HG03354 (cell line): ENCODE data around the gene RBM33.

ENCODE experiments used
- ATAC-seq: cut with Tn5 transposase; IDR thresholded peaks from one replicate; pipeline ENCODE4 v1.9.1; 2021; ENCODE audit warnings: mild to moderate bottlenecking; ENCODE audit not compliant: unreplicated experiment, poor library complexity, severe bottlenecking

RBM33 gene

DNA sequence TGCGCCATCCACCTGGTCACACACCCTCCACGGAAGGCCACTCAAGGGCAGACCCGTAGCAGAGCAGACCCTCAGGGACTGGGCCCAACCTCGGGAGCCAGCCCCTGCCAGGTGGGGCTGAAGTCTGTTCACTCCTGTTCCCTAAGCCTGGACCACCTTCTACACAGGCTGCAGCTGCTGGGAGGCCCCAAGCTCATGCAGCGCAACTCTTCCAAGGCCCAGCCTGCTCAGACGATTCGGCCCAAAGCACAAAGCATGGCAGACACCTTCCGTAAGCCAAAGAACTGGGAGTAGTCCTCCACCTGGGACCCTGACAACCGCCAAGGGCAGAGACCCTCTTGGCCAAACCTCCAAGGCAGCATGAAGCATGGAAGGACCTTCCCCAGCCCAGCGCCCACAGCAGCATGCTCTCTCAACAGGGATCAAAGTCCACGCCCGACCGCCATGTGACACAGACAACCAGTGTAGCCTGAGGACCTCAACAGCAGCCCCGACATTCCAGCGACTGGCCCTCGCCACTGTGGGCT lies 156.3 kb downstream of the RBM33 start:
- ATAC-seq = no peak

DNA sequence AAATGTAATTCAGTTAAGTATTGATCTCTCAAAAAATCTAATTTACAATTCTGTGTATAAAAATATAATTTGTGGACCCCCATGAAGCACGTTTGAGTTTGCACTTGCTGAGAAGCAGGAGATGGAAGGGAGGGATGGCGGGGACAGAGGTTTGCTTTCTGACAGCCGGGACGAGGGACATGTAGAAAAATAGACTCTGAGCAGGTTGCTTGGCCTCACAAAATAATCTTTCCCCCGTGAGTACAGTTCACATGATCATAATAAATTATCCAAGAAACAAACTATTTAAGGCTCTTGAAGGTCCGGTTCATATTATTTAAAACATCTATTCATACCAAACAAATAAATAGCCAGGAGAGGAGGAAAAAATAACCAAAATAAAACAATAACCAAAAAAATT lies 157.8 kb downstream of the RBM33 start:
- ATAC-seq = no peak

DNA sequence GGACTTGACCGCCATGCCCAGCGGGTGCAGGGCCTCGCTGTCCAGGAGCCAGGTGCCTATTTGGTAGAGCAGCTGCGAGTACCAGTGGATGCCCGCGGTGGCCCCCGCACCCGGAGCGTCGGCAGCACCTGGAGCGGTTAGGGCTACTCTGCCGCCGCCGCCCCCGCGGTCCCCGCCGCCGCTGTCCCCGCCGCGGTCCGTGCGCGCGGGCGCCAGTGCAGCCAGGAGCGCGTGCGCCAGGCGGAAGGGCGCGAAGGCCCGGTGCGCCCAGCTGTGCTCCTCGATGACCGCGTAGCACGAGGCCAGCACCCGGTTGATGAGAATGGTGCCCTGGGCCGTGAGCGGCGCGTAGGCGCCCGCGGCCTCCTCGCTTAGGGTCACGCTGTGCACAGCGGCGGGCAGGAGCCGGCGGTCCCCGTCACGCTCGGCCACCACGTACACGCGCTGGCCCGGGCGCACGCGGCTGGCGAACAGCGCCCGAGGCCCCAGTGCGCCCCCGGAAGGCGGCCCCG lies 158.5 kb downstream of the RBM33 start:
- no peak for ATAC-seq

DNA sequence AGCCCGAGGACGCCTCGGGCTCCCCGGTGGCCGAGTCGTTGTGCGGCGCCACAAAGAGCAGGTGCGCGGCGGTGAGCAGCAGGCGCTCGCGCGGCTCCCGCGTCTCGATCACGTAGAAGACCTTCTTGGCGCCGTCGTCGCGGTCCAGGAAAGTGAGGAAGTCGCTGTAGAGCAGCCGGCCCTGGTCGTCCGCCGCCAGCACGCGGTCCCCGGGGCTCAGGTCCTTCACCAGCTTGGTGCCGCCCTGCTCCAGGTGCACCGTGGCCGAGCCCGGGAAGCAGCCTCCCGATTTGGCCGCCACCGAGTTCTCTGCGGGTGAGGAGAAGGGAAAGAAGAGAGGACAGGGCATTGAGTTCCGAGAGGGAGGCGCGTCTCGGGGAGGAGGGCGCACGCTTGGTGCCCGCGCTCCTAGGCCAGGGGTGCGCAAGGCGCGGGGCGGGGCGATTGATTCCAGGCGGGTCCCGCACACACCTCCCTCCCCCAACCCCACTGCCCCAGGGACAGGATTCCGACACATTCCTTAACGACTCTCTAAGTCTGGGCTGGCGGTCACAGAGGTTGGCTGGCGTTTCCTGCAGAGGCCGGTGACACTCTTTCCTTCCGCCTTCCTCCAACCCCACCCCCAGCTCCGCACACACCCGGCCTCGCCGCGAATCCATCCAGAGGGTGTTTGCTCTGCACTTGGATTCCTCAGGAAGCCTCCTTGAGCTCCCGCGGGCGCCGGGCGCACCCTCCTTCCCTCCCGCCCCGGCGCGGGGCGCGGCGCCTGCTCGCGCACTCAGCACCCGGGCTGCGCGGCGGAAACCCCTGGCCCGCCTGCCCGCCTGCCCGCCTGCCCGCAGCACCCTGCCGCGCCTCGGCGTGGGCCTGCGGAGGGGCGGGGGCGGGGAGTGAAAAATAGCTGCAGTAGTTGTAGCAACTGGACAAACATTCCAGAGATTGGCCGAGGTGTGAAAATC lies 159.2 kb downstream of the RBM33 start:
- no peak for ATAC-seq

DNA sequence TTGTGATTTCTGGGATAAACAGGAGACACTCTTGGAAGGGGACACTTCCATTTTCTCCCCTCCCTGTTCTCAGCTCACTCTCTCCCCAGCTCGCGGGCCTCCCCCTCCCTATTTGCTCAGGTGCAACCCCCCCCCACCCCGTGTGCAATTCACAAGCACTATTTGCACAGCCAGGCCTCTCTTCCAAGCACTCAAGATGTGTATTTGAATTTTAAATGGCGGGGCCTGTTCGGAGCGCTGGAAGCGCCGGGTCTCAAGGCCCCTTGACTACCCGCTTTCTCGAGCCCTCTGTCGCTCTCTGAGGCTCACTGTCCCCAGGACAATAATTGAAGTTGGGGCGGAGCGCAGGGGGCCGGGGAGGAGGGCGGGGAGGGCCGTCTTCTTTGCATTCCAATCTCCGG lies 160.0 kb downstream of the RBM33 start:
- no peak for ATAC-seq

DNA sequence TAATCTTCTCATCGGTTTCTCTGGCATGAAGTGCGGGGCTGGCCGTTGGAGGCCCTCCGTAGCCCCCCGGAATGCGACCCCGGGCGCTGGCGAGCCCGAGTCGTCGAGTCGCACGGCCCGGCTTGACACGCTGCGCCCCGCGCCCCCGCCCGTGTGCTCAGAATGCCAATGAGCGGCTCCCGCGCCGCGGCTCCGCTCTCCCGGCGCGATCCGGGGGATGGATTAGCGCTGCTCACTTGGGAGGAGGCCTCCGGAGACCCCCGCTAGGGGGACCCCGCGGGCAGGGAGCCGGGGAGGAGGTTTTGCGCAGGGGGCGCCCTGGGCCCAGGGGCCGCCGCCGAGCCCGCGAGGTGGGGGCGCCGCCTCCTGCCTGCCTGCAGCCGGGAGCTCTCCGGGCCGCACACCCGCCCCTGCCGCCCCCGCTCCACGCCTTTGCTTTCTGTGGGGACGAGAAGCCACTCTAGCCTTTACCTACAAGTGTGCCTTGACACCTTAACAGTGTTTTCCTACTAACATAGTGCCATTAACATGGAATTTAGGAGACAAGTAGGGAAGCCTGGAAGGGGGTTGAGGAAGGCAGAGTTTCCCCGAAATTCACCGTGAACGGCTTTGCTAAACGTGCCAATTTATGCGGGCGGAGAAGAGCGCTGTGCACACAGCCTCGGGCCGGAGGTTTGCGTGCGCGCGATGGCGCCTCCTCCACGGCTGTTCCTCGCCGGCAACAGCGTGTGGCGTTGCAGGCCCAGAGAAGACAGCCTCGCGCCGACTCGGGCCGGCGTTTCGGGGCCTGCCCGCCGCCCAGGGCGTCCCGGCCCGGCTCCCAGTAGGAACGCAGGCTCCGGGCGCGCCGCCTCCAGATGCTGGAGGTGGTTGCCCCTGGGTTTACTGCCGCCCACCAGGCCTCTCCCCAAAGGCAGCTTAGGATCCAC lies 160.7 kb downstream of the RBM33 start:
- peak; percentile 34 for ATAC-seq

DNA sequence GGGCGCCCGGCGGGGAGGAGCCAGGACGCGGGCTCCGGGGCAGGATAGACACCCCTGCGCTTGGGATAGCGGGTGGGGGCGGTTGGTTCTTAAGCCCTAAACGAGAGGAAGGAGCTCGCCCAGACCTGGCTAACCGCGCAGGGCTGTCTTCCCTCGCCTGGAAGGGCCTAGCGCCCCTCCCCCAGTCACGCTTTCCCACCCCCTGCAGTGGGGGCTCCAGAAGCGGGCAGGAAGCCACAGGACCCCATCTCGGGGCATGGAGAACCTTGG lies 161.3 kb downstream of the RBM33 start:
- no peak for ATAC-seq

DNA sequence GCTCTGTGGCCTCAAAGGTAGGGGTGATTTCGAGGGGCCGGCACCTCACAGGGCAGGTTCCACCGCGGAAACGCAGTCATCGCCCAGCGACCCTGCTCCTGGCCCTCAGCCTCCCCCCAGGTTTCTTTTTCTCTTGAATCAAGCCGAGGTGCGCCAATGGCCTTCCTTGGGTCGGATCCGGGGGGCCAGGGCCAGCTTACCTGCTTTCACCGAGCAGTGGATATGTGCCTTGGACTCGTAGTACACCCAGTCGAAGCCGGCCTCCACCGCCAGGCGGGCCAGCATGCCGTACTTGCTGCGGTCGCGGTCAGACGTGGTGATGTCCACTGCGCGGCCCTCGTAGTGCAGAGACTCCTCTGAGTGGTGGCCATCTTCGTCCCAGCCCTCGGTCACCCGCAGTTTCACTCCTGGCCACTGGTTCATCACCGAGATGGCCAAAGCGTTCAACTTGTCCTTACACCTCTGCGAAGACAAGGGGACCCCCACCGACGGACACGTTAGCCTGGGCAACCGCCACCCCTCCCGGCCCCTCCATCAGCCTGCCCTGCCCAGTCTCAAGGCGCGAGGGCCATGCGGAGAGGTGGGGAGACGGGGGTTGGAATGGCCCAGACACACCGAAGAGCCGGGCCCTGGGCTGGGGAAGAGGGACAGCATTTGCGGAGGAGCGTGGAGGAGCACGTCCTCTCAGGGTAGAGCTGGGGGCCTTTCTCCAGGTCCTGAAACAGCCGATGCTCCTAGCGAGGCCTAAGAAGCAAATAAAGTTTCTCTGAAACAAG lies 161.8 kb downstream of the RBM33 start:
- ATAC-seq = no peak

DNA sequence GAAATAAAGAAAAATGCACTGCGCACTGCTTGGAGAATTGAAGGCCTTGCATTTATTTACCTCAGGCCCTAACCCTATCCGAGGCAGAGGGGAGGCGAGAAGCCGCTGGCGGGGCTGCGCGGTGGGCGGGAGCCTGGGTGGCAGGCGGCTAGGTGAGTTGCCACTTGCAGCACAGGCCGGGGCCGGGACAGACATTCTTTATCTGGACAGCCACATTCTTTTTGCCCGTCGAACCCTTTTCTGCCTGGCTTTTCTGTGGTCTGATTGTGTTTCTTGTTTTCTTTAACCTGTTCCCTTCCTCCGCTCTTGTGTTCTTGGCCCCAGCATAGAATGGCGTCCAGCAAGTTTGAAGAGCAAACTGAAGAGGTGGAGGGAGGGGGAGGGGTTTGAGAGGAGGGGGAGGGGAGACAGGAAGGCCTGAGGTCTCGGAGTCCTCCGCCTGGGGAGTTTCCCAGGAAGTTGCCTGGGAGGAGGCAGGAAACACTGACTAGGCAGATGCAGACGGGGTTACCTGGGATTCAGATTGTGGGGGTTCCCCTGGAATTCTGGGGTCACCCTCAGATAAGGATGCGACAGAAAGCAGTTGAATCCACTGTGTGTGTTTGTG lies 162.7 kb downstream of the RBM33 start:
- ATAC-seq = no peak

DNA sequence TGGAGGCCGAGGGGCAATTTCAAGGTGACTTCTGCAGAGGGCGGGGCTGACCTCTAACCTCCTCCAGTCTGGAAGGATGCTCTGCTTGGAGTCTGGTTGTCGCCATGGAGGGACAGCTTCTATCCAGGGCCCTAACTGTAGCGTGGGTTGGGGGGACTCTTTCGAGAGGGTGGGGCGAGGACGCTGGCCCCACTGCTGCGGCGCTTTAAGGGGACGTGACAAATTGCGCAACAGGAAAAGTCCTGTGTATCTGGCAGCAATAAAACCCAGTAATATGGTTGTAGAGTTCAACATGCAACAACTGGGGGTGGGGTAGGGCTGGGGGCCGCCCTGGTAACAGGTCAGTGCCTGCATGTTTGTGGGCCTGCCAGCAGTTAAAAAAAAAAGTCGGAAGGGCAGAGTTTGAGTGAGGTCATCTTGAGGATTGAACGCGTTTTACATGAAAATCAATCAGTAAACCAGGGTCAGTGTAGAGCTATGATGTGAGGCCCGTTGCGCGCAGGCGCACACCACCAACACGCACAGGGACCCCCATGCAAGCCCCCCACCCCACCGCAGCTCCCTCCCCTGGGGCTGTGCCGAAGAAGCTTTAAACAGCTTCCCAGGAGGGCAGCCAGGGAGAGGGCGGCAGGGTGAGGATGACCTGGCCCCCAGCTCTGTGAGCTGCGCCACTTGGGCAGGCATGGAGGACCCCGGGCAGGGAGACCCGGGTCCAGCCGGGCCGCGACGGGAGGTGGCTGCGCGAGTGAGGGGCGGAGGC lies 163.5 kb downstream of the RBM33 start:
- ATAC-seq = peak; percentile 47

DNA sequence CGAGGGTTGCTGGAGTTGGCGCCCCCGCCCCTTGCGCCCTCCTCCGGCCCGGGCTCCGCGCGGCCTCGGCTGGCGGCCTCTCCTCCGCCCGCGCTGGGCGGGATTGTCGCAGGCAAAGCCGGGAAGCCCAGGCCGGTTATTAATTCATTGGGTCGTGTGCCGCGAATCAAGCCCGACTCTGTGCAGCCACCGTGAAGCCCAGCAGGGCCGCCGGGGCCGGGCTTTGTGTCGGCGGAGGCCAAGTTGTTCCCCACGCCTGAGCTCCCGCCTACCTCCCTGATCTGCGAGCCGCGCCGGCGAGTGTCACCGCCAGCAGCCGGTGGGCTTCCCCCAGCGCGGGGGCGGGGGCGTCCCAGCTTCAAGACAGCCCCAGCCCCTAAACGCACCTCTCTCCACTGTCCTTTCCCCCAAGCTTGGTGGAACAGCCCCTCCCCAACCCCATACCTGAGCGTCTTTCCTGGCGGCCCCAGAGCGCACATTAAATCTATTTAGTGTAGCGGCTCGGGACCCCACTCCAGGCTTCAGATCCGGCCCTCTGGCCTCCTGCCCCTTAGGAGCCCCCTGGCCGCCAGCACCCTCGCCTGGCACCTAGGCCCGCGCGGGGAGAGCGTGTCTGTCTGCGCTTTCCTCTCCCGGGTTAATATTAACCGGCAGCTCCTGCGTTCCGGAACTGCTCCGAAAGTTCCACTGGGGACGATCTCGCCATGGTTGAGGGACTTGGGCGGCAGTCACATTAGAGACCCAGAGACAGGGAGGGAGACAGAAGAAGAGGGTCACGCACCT lies 164.3 kb downstream of the RBM33 start:
- ATAC-seq = peak; percentile 32

DNA sequence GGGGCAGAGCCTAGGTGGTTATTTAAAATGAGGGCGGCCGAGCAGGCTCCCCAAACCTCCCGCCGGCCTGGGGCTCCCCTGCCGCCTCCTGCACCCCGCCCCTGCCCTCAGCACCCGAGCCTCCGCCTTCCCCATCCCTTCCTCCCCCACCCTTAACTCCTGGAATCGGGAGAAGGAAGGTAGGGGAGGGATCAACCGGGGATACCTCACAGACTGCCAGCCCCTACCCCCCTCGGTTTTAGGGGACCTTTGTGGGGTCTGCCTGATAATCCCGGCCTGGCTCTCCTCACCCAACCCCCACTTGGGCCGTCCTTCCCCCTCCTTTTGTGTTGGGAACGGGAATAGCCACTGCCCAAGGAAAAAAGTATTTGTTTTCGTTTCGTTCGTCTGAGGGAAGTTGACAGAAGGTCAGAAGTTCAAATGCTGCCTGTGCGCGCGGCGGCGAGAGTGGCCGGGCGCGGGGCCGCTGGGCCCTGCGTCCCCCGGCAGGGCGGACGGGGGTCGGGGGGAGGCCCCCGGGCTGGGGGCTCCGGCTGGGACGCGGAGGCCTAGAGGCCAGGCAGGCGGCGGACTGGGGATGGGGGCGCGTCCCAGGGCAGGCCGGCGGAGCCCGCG lies 165.0 kb downstream of the RBM33 start:
- ATAC-seq = no peak

DNA sequence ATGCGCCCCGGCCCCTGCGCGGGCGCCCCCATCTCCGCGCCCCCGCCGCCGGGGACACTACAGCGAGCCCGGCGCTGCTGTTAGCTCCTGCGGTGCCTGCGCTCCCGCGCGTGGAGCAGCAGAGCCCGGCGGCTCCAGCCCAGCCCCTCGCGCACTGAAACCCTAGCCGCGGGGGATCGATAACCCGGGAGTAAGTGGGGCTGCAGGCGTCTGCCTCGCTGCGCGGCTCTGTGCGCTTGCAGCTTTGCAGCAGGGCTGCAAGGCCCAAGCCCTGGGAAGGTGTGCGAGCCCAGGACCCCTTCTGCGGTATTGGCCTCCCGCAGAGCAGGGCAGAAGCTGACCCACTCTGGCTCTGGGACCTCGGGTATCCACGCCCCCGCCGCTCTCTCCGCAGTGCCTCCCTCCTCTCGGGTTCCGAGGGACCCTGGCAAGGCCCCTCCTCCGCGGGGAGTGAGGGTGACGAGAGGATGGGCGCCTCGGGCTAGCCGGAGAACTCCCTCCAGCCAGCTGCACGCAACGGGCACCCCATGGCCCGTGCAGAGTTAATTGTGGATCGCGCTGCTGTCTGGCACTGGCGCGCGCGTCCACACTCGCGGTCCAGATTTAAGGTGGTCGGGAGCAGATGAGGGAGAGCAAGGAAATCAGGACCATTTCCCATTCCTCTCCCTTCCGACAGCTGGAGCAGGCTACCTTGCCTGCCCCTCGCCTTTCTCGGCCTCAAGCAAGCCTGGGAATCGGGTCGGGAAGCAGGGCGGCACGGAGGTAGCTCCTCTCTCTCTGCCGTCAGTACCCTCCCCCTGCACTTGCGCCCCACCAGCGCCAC lies 165.7 kb downstream of the RBM33 start:
- no peak for ATAC-seq

DNA sequence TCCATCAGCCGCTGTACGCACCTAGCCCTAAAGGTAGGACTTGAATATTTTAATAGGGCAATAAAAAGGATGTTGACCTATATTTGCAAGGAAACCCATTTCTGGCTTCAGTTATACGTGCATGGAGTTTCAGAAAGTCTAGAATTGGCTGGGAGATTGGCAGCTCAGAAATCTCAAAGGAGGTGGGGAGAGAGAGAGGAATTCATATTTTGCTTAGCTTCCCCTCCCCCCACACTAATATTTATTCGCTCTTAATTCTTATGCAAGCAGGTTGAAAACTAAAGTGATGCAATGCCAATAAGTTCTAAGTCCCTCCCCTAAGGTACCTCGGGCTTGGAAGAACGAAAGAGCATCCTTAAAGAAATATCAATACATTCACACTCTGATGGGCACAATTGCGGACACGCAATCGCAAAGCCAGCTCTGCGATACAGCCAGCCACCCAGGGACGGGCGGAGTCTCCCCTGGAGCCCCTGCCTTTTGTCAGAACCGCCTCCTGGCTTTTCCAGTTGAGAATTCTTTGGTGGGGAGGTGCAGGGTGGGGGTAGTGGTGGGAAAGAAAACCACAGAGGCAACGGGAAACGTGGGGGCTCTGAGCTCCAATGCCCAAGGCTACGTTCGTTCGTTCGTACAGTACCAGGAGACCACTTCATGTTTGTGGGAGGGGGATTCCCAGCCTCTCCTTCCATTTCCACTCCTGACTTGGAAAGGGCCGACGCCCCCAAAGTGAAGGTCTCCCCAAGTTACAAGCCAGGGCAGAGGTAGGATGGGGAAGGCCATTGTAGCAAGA lies 166.5 kb downstream of the RBM33 start:
- ATAC-seq = no peak

DNA sequence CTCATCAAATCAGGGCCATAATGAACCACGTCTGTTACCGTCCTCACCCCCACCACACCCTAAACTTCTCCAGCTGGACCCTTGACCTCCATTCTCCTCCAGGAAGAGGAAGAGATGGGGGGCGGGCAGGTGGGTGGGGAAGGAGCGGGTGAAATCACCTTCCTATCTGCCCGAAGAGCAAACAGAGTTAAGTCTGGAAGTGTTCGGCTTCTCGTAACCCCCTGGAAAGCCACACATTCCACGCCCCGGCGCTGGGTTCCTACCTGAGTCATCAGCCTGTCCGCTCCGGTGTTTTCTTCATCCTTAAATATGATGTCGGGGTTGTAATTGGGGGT lies 167.1 kb downstream of the RBM33 start:
- ATAC-seq = no peak
